GM19467 (cell line): ENCODE results near the gene RHEX.

Source experiments
- ATAC-seq: cut with Tn5 transposase; IDR thresholded peaks from one replicate; pipeline ENCODE4 v1.9.1; 2021; ENCODE audit warnings: mild to moderate bottlenecking, moderate library complexity; ENCODE audit not compliant: unreplicated experiment

Gene RHEX

GRCh38 chr1:206114692-206115640 lies 62.0 kb downstream of the RHEX start:
- ATAC-seq, result no peak

GRCh38 chr1:206115791-206116190 lies 62.8 kb downstream of the RHEX start:
- no peak for ATAC-seq

- no peak for ATAC-seq
These were observed 63.4 kb downstream of the RHEX start for GRCh38 chr1:206116191-206116872.

GRCh38 chr1:206116873-206117150 lies 63.8 kb downstream of the RHEX start:
- ATAC-seq, result no peak

- ATAC-seq, result no peak
These were observed 64.4 kb downstream of the RHEX start, which contains the start of gene AVPR1B for GRCh38 chr1:206117151-206117948. Gene AVPR1B, minus strand, starts transcription at chr1:206117388. Its CDS starts 498 bp downstream, at chr1:206116890.

DNA sequence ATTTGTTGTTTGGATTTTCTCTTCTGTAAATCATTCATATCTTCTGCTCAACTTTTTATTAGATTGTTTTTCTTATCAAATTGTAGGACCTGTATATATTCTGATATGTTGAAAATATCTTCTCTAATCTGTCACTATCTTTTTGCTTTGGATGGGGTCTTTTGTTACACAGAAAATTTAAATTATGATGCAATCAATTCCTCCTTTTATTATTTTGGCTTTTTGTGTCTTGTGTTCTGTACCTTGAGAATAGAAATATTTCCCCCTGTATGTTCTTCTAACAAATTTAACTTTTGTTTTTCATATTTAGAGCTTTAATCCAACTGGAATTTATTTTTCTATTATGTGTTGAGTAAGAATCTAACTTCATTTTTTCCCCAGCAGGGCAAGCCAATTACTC lies 67.4 kb downstream of the RHEX start:
- no peak for ATAC-seq

DNA sequence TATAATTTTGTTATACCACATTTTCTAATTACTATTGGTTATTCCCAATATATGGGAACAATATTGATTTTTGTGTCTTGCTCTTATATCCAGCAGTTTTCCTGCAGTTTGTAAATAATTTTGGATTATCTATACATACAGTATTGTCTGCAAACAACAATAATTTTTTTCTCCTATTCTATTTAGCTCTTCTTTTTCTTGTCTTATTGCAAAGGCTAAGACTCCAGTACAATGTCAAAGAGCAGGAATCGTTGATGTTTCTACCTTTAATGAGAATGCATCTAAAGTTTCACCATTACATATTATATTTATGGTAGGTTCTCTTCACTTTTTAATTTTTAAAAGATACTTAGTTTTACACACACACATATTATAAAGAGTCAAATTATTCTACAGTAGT lies 68.3 kb downstream of the RHEX start:
- ATAC-seq, result no peak

- ATAC-seq, result no peak
These were observed 69.7 kb downstream of the RHEX start for GRCh38 chr1:206122686-206123085.

DNA sequence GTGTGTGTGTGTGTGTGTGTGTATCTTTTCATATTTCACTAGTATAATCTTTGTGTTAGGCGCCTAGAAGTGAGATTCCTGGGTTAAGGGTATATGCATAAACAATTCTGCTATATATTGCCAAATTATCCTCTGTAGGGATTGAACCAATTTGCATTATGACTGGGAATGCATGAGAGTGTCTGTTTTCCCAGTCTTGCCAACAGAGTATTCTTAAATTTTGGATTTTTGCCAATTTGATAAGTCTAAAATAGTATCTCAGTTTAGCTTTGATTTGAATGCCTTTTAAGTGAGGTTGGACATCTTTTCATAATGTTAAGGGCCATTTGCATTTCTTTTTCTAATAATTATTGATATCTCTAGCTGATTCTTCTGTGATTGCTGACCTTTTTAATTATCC lies 72.4 kb downstream of the RHEX start:
- no peak for ATAC-seq

DNA sequence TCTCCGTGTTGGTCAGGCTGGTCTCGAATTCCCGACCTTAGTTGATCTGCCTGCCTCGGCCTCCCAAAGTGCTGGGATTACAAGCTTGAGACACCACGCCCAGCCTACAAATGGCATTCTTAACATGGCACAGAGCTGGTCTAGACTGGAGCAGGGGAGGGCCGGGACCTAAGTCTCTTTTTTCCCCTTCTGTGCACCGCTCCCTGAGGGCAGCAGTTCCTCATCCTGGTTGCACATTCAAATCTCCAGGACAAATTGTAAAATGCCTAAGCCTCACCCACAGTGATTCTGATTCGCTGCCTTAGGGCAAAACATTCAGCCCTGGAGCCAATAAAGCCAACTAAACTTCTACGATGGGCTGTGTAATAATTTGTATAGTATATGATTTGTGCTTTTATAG lies 74.4 kb downstream of the RHEX start:
- no peak for ATAC-seq

GRCh38 chr1:206128196-206128595 lies 75.2 kb downstream of the RHEX start:
- ATAC-seq, result no peak

GRCh38 chr1:206131037-206131436 lies 78.1 kb downstream of the RHEX start:
- no peak for ATAC-seq

- no peak for ATAC-seq
These were observed 80.9 kb downstream of the RHEX start for GRCh38 chr1:206133751-206134415.

DNA sequence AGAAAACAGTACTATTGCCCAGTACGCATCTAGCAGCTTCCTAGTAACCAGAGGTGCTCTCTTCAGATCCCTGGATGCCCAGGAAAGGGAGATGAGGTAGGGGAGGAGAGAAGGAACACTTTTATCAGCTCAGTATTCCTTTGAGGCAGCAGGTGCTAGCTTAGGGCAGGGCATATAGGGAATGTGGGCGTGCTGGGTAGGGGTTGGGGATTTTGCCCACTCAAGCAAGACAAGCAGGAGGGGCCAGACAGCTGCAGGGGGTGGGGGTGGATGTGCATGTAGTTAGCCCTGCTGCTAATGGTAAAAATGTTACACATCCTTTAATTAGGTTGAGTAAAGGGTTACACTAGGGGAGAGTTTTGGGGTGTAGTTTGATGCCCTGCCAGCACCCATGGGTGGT lies 82.3 kb downstream of the RHEX start:
- ATAC-seq, result no peak

DNA sequence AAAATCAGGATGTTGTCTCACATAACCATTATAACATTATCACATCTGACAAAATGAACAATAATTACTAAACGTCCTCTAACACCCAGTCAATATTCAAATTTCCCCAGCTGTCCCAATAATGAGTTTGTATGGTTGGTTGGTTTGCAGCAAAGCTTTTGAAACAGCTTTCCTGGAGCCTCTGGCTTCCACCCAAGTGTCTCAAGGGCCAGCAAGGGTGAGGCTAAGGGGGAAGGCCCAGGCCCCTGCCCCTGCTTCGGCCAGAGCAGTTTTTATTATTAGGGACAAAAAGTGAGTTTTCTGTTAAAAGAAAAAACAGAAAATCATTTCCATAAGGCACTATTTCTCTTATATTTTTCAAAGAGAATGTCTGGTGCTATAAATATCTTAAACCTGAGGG lies 83.3 kb downstream of the RHEX start:
- no peak for ATAC-seq

GRCh38 chr1:206142011-206142410 lies 89.0 kb downstream of the RHEX start:
- no peak for ATAC-seq

GRCh38 chr1:206142770-206143169 lies 89.8 kb downstream of the RHEX start:
- no peak for ATAC-seq

DNA sequence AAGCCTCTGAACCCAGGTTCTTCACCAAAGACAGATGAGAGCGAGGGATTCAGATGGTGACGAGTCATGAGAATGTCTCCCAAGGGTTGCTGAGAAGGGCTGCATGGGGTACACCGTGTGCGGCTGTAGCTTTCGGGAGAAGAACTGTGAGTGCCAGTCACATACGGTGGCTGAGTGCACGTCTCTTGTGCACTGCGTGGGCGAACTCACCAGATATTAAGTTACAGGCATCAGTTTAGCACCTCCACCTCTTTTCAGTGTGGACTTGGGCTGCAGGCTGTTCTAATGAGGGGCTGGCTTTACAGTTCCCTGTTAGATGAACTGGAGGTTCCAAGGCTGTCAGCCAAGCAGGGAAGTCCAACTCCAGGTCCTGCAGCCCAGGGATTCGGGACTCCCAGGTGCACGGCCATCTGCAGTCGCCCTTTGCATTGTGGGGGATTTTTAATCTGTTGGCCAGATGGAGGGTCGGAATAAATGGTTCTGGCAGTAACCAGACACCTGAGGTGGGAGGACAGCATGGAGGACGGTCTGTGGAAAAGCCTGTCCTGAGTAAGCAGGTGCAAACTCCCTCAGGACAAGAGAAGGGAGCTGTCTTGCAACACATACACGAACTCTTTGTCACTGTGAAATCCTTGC lies 90.7 kb downstream of the RHEX start:
- no peak for ATAC-seq

DNA sequence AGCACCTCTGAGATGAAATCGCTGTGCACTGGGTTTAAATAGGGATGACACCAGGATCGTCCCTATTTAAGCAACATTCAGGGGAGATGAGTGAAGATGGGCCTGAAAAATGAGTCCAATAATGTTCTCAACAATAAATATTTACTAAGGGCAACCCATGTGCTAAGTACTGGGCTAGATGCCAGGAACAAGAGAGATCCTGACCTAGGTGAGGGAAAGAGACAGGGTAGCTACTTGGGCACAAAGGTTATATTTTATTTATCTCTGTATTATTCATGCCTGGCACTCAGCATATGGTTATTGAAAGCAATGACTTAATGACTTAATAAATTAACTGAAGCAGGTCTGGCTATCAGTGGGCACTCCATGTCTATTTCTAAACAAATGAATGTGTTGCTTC lies 91.6 kb downstream of the RHEX start:
- no peak for ATAC-seq

GRCh38 chr1:206145771-206146290 lies 92.9 kb downstream of the RHEX start:
- ATAC-seq, result no peak
